Nephron (organoid): Measurements from ENCODE around the gene DISP3.
A peak's percentile ranks its signal among the peaks of the same experiment; 100 is the strongest.

Experiments
- H3K27ac Mint-ChIP-seq, 3 experiments: 2 replicates each; pipeline ENCODE4 v1.8.0; 2020; ENCODE audit warnings: mixed read lengths in 3 of 3, mild to moderate bottlenecking in 2 of 3, moderate library complexity in 1 of 3
- H3K27me3 Mint-ChIP-seq: 2 replicates; pipeline ENCODE4 v1.8.0; 2021; ENCODE audit warnings: low read depth, mild to moderate bottlenecking, moderate library complexity, mixed read lengths
- H3K36me3 Mint-ChIP-seq: 2 replicates; pipeline ENCODE4 v1.8.0; 2020; ENCODE audit warnings: low read depth, mixed read lengths
- H3K4me1 Mint-ChIP-seq: 2 replicates; pipeline ENCODE4 v1.8.0; 2020; ENCODE audit warnings: mixed read lengths
- H3K4me3 Mint-ChIP-seq, 3 experiments: 2 replicates each; pipeline ENCODE4 v1.8.0; 2020; ENCODE audit warnings: mild to moderate bottlenecking in 3 of 3, mixed read lengths in 3 of 3, moderate library complexity in 2 of 3
- H3K9me3 Mint-ChIP-seq: 2 replicates; pipeline ENCODE4 v1.8.0; 2020; ENCODE audit warnings: mixed read lengths
- TF ChIP-seq, protein P1 (sequence below), 3 experiments: fragments of 200-600 bp; sonication (generic); IDR thresholded peaks; one replicate each; pipeline ENCODE4 v1.5.0; 2021; ENCODE audit warnings: antibody characterized with exemption in 3 of 3; ENCODE audit not compliant: unreplicated experiment in 3 of 3

DISP3 gene, protein sequence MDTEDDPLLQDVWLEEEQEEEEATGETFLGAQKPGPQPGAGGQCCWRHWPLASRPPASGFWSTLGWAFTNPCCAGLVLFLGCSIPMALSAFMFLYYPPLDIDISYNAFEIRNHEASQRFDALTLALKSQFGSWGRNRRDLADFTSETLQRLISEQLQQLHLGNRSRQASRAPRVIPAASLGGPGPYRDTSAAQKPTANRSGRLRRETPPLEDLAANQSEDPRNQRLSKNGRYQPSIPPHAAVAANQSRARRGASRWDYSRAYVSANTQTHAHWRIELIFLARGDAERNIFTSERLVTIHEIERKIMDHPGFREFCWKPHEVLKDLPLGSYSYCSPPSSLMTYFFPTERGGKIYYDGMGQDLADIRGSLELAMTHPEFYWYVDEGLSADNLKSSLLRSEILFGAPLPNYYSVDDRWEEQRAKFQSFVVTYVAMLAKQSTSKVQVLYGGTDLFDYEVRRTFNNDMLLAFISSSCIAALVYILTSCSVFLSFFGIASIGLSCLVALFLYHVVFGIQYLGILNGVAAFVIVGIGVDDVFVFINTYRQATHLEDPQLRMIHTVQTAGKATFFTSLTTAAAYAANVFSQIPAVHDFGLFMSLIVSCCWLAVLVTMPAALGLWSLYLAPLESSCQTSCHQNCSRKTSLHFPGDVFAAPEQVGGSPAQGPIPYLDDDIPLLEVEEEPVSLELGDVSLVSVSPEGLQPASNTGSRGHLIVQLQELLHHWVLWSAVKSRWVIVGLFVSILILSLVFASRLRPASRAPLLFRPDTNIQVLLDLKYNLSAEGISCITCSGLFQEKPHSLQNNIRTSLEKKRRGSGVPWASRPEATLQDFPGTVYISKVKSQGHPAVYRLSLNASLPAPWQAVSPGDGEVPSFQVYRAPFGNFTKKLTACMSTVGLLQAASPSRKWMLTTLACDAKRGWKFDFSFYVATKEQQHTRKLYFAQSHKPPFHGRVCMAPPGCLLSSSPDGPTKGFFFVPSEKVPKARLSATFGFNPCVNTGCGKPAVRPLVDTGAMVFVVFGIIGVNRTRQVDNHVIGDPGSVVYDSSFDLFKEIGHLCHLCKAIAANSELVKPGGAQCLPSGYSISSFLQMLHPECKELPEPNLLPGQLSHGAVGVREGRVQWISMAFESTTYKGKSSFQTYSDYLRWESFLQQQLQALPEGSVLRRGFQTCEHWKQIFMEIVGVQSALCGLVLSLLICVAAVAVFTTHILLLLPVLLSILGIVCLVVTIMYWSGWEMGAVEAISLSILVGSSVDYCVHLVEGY (N-terminal part only)

DNA sequence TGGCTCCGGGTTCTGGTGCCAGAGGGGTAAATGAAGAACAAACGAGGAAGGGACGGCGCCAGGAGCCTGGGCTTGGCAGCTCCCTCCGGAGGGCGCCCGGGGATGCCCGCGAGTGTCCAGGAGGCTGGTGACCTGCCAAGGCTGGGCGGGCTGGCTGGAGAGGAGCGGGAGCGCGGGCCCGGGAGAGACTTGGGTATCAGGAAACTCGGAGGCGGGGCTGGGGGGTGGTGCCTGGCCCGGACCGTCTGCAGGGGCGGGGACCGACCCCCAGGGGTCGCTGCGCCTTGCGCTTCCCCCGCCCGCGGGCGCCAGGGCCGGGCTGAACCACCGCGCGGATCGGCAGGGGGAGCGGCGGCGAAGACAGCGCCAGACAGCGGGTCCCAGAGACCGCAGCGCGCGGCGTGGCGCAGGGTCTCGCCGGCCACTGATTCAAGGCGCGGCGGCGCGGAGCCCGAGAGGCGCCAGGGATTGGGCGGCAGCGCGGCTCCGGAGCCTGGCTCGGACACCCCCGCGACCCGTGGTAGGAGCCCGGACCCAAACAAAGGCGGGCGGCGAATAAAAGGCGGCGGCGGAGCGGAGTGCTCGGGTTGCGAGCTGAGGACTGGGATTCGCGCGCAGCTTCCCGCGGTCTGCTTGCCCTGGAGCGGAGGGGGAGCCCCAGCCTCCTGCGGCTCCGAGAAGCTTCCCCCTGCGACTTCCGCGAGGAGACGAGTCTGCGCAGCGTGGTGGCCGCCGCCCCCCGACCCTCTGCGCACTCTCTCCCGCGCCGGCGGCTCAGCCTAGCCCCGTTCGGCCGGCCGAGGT is at the start of gene DISP3:
Gene DISP3 (plus strand): TSS at position 585 of the 804 bp plus-strand sequence. CDS start 21,838 bp downstream, outside the sequence.
- H3K27ac Mint-ChIP-seq, result no peak within 1 kb of the TSS
- H3K27me3 Mint-ChIP-seq, result peaks cover 61% of the 10 kb centered on the region
- peak within 1 kb of the TSS; percentile 76 to 79 (median 78) for H3K4me3 Mint-ChIP-seq
- no peaks in the 10 kb centered on the region for H3K36me3 Mint-ChIP-seq
- H3K9me3 Mint-ChIP-seq, result no peaks in the 10 kb centered on the region
- peaks cover 10% of the 10 kb centered on the region for H3K4me1 Mint-ChIP-seq
- TF ChIP-seq, protein P1, sequence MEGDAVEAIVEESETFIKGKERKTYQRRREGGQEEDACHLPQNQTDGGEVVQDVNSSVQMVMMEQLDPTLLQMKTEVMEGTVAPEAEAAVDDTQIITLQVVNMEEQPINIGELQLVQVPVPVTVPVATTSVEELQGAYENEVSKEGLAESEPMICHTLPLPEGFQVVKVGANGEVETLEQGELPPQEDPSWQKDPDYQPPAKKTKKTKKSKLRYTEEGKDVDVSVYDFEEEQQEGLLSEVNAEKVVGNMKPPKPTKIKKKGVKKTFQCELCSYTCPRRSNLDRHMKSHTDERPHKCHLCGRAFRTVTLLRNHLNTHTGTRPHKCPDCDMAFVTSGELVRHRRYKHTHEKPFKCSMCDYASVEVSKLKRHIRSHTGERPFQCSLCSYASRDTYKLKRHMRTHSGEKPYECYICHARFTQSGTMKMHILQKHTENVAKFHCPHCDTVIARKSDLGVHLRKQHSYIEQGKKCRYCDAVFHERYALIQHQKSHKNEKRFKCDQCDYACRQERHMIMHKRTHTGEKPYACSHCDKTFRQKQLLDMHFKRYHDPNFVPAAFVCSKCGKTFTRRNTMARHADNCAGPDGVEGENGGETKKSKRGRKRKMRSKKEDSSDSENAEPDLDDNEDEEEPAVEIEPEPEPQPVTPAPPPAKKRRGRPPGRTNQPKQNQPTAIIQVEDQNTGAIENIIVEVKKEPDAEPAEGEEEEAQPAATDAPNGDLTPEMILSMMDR (IDR thresholded peaks at IDR 0.05; ENCODE audit: unreplicated experiment in 3 of 3), result peak; percentile 74 to 91 (median 80)

DNA sequence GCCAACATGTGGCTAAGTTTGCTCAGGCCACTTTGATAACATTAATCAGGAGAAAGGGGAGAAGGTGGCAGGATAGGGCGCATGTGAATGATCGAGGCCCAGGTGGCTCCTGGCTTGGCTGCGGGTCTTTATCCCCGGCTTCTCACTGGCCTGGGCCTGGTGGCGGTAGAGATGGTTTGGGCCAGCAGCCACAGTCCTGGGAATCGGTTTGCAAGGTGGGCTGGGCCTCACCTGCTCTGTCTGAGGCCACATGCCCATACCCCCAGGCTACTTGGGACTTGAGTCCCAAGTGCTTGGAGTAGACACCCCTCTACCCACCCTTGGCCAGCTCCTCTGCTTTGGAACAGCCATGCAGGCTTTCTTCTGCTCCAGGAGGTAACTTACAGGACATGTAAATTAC is 49.7 kb upstream of the DISP3 start:
- H3K9me3 Mint-ChIP-seq, result no peaks in the 10 kb centered on the region
- peaks cover 29% of the 10 kb centered on the region for H3K27me3 Mint-ChIP-seq
- H3K27ac Mint-ChIP-seq, result no peak overlapping the region
- H3K36me3 Mint-ChIP-seq, result no peaks in the 10 kb centered on the region
- TF ChIP-seq, protein P1 (IDR thresholded peaks at IDR 0.05; ENCODE audit: unreplicated experiment in 3 of 3), result no peak
- H3K4me1 Mint-ChIP-seq, result no peaks in the 10 kb centered on the region
- H3K4me3 Mint-ChIP-seq, result no peak overlapping the region

DNA sequence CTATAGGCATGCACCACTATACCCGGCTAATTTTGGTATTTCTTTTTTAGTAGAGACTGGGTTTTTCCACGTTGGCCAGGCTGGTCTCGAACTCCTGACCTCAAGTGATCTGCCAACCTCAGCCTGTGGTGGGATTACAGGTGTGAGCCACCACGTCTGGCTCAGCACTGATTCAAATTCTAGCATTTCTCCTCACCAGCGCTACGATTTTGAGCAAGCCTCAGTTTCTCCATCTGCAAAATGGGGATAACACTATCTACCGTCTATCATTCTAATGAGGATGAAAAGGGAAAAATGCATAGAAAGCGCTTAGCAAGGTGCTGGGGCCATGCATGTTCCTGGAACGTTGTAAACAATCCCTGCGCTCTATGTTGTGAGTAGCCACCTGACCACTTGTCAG is 49.0 kb upstream of the DISP3 start:
- H3K27ac Mint-ChIP-seq, result no peak overlapping the region
- H3K4me3 Mint-ChIP-seq, result no peak overlapping the region
- H3K9me3 Mint-ChIP-seq, result no peaks in the 10 kb centered on the region
- H3K4me1 Mint-ChIP-seq, result no peaks in the 10 kb centered on the region
- TF ChIP-seq, protein P1 (IDR thresholded peaks at IDR 0.05; ENCODE audit: unreplicated experiment in 3 of 3), result no peak
- H3K27me3 Mint-ChIP-seq, result peaks cover 35% of the 10 kb centered on the region
- no peaks in the 10 kb centered on the region for H3K36me3 Mint-ChIP-seq

DNA sequence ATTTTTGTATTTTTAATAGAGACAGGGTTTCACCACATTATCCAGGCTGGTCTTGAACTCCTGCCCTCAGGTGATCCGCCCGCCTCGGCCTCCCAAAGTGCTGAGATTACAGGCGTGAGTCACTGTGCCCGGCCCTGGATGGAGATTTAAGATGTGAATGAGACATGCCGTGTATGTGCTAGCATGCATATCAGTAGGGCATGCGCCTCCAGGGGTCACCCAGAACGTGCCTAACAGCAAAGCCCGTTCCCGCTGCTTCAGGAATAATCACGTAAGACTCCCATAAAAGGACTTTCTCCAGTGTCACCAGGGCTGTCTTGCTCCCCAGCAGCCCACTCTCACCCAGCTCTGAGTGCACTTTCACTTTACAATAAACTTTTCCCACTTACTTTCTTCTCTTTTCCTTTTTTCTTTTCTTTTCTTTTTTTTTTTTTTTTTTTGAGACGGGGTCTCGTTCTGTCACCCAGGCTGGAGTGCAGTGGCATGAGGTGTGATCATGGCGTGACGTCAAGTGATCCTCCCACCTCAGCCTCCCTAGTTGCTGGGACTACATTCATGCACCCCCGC is 46.9 kb upstream of the DISP3 start:
- TF ChIP-seq, protein P1 (IDR thresholded peaks at IDR 0.05; ENCODE audit: unreplicated experiment in 3 of 3), result no peak
- H3K36me3 Mint-ChIP-seq, result no peaks in the 10 kb centered on the region
- no peak overlapping the region for H3K4me3 Mint-ChIP-seq
- H3K27ac Mint-ChIP-seq, result no peak overlapping the region
- H3K4me1 Mint-ChIP-seq, result no peaks in the 10 kb centered on the region
- H3K27me3 Mint-ChIP-seq, result peaks cover 47% of the 10 kb centered on the region
- H3K9me3 Mint-ChIP-seq, result no peaks in the 10 kb centered on the region

DNA sequence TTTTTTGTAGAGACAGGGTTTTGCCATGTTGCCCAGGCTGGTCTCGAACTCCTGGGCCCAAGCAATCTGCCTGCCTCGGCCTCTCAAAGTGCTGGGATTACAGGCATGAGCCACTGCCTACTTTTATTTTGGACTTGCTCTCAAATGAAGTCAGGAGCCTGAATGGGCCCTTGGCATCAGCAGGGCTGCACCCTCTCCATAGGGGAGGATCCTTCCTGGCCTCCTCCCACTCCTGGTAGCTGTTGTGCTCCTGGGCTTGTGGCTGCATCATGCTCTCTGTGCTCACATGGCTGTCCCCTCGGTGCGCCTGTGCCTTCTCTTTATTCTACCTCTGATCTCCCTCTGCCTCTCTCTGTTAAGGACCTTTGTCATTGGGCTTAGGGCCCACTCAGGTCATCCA is 46.4 kb upstream of the DISP3 start:
- TF ChIP-seq, protein P1 (IDR thresholded peaks at IDR 0.05; ENCODE audit: unreplicated experiment in 3 of 3), result no peak
- no peaks in the 10 kb centered on the region for H3K4me1 Mint-ChIP-seq
- no peaks in the 10 kb centered on the region for H3K36me3 Mint-ChIP-seq
- no peak overlapping the region for H3K4me3 Mint-ChIP-seq
- H3K27ac Mint-ChIP-seq, result no peak overlapping the region
- peaks cover 47% of the 10 kb centered on the region for H3K27me3 Mint-ChIP-seq
- no peaks in the 10 kb centered on the region for H3K9me3 Mint-ChIP-seq
